Measurements from ENCODE around the gene CACNA1S. TPM values are rescaled to one million over a fixed set of nuclear protein-coding genes. Genes with fewer than 3 reads are reported as not detected.

The CACNA1S gene
- total and polyA plus RNA-seq, 2 of the 4 experiments (the other 2 are of a cell fraction) = not detected

- TF ChIP-seq RFX5 (IDR thresholded peaks at IDR 0.05; ENCODE audit: low read depth, low read length) (no peak), POLR2A (IDR thresholded peaks at IDR 0.05; ENCODE audit: low read depth, low read length) (no peak), USF2 (IDR thresholded peaks at IDR 0.05; ENCODE audit: low read depth, low read length) (no peak), MAFK (IDR thresholded peaks at IDR 0.05; ENCODE audit: low read depth, low read length) (no peak), CHD1 (IDR thresholded peaks at IDR 0.05; ENCODE audit: low read depth, low read length) (no peak), RCOR1 (IDR thresholded peaks at IDR 0.05; ENCODE audit: insufficient replicate concordance, low read length) (no peak), SMC3 (IDR thresholded peaks at IDR 0.05; ENCODE audit: low read depth, low read length) (no peak), FOS (IDR thresholded peaks at IDR 0.05; ENCODE audit: low read depth, low read length) (no peak), MAZ (IDR thresholded peaks at IDR 0.05; ENCODE audit: borderline replicate concordance, low read depth, low read length) (no peak), NFE2L2 (IDR thresholded peaks at IDR 0.05; ENCODE audit: low read depth, low read length) (no peak), ELK1 (IDR thresholded peaks at IDR 0.05; ENCODE audit: borderline replicate concordance, low read depth, low read length) (no peak)
- POLR2A ChIA-PET (ENCODE audit: unreplicated experiment) = no interaction called here
Observed at GRCh38 chr1:201134405-201134804, 22.2 kb upstream of the CACNA1S start.

More at GRCh38 chr1:201134405-201134804, 22.2 kb upstream of the CACNA1S start:
- in situ Hi-C loops (cut with MboI; ENCODE audit: low sequenced_read_pairs) (no loop called here), dilution Hi-C loops (cut with HindIII; ENCODE audit: low sequenced_read_pairs, unreplicated experiment) (no loop called here), intact Hi-C loops (cut with micrococcal nuclease) (no loop called here)
- H3K4ac ChIP-seq (ENCODE audit: low read depth, low read length) = no peak overlapping the region
- no peak overlapping the region for H3K4me3 ChIP-seq (ENCODE audit: insufficient read depth, low read depth, low read length)
- peaks cover 25% of the 10 kb centered on the region; the same call in 1 of the 2 replicates for H3K36me3 ChIP-seq (ENCODE audit: control insufficient read depth, insufficient read depth, low read length)
- no peak overlapping the region for H2BK20ac ChIP-seq (ENCODE audit: low read depth, low read length)
- H4K20me1 ChIP-seq (ENCODE audit: insufficient read depth, low read length) = peaks cover 23% of the 10 kb centered on the region
- H3K4me1 ChIP-seq (ENCODE audit: control insufficient read depth, insufficient read depth, low read length) = peaks cover 13% of the 10 kb centered on the region
- H3K9me3 ChIP-seq (ENCODE audit: control insufficient read depth, insufficient read depth, low read length) = no peaks in the 10 kb centered on the region
- no peak overlapping the region for H4K91ac ChIP-seq (ENCODE audit: insufficient read depth, low read depth, low read length)
- H2AK5ac ChIP-seq (ENCODE audit: low read depth, low read length) = no peak overlapping the region
- DNase-seq (no peak), ATAC-seq (ENCODE audit: low read depth) (no peak)
- no peak overlapping the region for H3K23ac ChIP-seq (ENCODE audit: low read depth, low read length)
- no peak overlapping the region for H3K18ac ChIP-seq (ENCODE audit: low read depth, low read length)
- H4K5ac ChIP-seq (ENCODE audit: low read depth, low read length) = no peak overlapping the region
- H2AFZ ChIP-seq (replicated peaks; ENCODE audit: low read length, poor library complexity) = no peak overlapping the region
- CTCF ChIA-PET = no interaction called here
- H4K8ac ChIP-seq (ENCODE audit: low read depth in 2 of 2, low read length in 2 of 2) = no peak overlapping the region
- no peaks in the 10 kb centered on the region for H3K27me3 ChIP-seq (ENCODE audit: control insufficient read depth, insufficient read depth, low read length)
- H3K4me2 ChIP-seq (ENCODE audit: low read depth, low read length) = no peak overlapping the region
- BruUV-seq (replicated peaks) = no TSS peak
- 100% methylated on average over 2 of the region's 6 CpGs; no CpG with 5 or more reads in 1 of the 2 experiments for whole genome bisulfite sequencing, 2 experiments (ENCODE audit: extremely low coverage in 2 of 2, insufficient read length in 1 of 2)
- H3K9ac ChIP-seq (ENCODE audit: low read depth, low read length) = no peak overlapping the region
- no peak overlapping the region for H2BK5ac ChIP-seq (ENCODE audit: low read depth, low read length, poor library complexity, severe bottlenecking)
- H2BK120ac ChIP-seq (ENCODE audit: low read depth, low read length) = no peak overlapping the region
- no peak overlapping the region for H3K14ac ChIP-seq (replicated peaks; ENCODE audit: low read depth, low read length)
- no peak overlapping the region for H2BK15ac ChIP-seq (ENCODE audit: low read depth, low read length)
- H3K56ac ChIP-seq (ENCODE audit: extremely low read depth, insufficient read depth, low read length) = no peak overlapping the region
- H2AK9ac ChIP-seq (replicated peaks; ENCODE audit: low read depth, low read length, poor library complexity) = no peak overlapping the region
- H3K9me1 ChIP-seq (ENCODE audit: insufficient read depth, low read length) = peaks cover 20% of the 10 kb centered on the region
- H3K27ac ChIP-seq (ENCODE audit: insufficient read depth, low read length) = no peak overlapping the region
- peaks cover 0 to 18% of the 10 kb centered on the region in 2 experiments; a peak in 2 of 4 replicates for H3K79me1 ChIP-seq (ENCODE audit: low read depth in 1 of 2, low read length in 2 of 2)

Measured in IMR-90 (cell line).